CD14-positive monocyte (primary cell): ENCODE results near the gene SRGAP1. TPM values are rescaled to one million over a fixed set of nuclear protein-coding genes. Genes with fewer than 3 reads are reported as not detected.

Experiments used
- DNase-seq, 3 donors: peaks; one replicate each; pipeline ENCODE4 v3.0.0-alpha.2; 2011 to 2022
- H2AFZ ChIP-seq: 2 replicates; pipeline ENCODE4 v1.6.0; 2012; ENCODE audit warnings: mild to moderate bottlenecking, low read depth, low read length, inconsistent platforms; ENCODE audit not compliant: insufficient read depth, poor library complexity, severe bottlenecking
- H3K27ac ChIP-seq, 2 donors: 1 replicate in 1 of 2; 2 replicates in 1 of 2; pipeline ENCODE4 v1.5.1; 2012 to 2013; ENCODE audit warnings: low read length in 2 of 2, control low read depth in 1 of 2, inconsistent platforms in 1 of 2, low read depth in 1 of 2, mild to moderate bottlenecking in 1 of 2
- H3K27me3 ChIP-seq, 2 donors: one replicate each; pipeline versions ENCODE4 v1.6.0 to v1.6.1; 2011 to 2013; ENCODE audit warnings: low read length in 2 of 2; ENCODE audit not compliant: control insufficient read depth in 2 of 2, insufficient read depth in 2 of 2
- H3K36me3 ChIP-seq, 2 donors: replicated peaks in 1 of 2; 1 replicate in 1 of 2; 2 replicates in 1 of 2; pipeline versions ENCODE4 v1.5.1 to v1.6.1; 2012 to 2013; ENCODE audit warnings: low read length in 2 of 2, control low read depth in 1 of 2, inconsistent platforms in 1 of 2, mild to moderate bottlenecking in 1 of 2; ENCODE audit not compliant: insufficient read depth in 2 of 2, control insufficient read depth in 1 of 2
- H3K4me1 ChIP-seq, 2 donors: 1 replicate in 1 of 2; 2 replicates in 1 of 2; pipeline versions ENCODE4 v1.5.1 to v1.6.1; 2012 to 2013; ENCODE audit warnings: low read length in 2 of 2, control low read depth in 1 of 2, inconsistent platforms in 1 of 2, mild to moderate bottlenecking in 1 of 2, moderate library complexity in 1 of 2; ENCODE audit not compliant: insufficient read depth in 2 of 2, control insufficient read depth in 1 of 2
- H3K4me2 ChIP-seq: replicated peaks from 2 replicates; pipeline ENCODE3; 2012; ENCODE audit warnings: low read length, moderate library complexity, mild to moderate bottlenecking; ENCODE audit not compliant: poor library complexity, severe bottlenecking; ENCODE audit errors: extremely low read depth
- H3K4me3 ChIP-seq, 3 experiments: fragments of 200-600 bp in 1 of 3; sonication (generic) in 1 of 3; replicated peaks in 1 of 3; 1 replicate in 2 of 3; 2 replicates in 1 of 3; pipeline ENCODE4 v1.5.1; 2011 to 2013; ENCODE audit warnings: low read length in 3 of 3, mild to moderate bottlenecking in 3 of 3, control low read depth in 2 of 3, low read depth in 2 of 3, inconsistent platforms in 1 of 3, moderate library complexity in 1 of 3
- H3K79me2 ChIP-seq: 2 replicates; pipeline ENCODE4 v1.6.0; 2012; ENCODE audit warnings: mild to moderate bottlenecking, control low read depth, inconsistent platforms, low read length, moderate library complexity; ENCODE audit not compliant: insufficient read depth
- H3K9ac ChIP-seq: 2 replicates; pipeline ENCODE4 v1.6.0; 2017; ENCODE audit warnings: low read length, mild to moderate bottlenecking; ENCODE audit not compliant: insufficient read depth, poor library complexity, severe bottlenecking
- H3K9me3 ChIP-seq, 2 donors: replicated peaks in 1 of 2; 1 replicate in 1 of 2; 2 replicates in 1 of 2; pipeline versions ENCODE4 v1.5.1 to v1.6.1; 2012 to 2013; ENCODE audit warnings: low read length in 2 of 2, control low read depth in 1 of 2; ENCODE audit not compliant: control insufficient read depth in 1 of 2, insufficient read depth in 1 of 2
- H4K20me1 ChIP-seq: 2 replicates; pipeline ENCODE4 v1.6.0; 2012; ENCODE audit warnings: mild to moderate bottlenecking, low read length, control low read depth, moderate library complexity; ENCODE audit not compliant: insufficient read depth
- H3K27ac Mint-ChIP-seq, 7 donors: one replicate each; pipeline ENCODE4 v1.8.0; 2020; ENCODE audit warnings: mild to moderate bottlenecking in 7 of 7, mixed read lengths in 7 of 7, moderate library complexity in 6 of 7, inconsistent platforms in 2 of 7
- H3K27me3 Mint-ChIP-seq, 3 donors: one replicate each; pipeline ENCODE4 v1.8.0; 2021 to 2022; ENCODE audit warnings: low read depth in 3 of 3, mild to moderate bottlenecking in 3 of 3, mixed read lengths in 3 of 3, moderate library complexity in 3 of 3, inconsistent platforms in 1 of 3
- H3K36me3 Mint-ChIP-seq, 2 donors: one replicate each; pipeline ENCODE4 v1.8.0; 2020; ENCODE audit warnings: mixed read lengths in 2 of 2, inconsistent platforms in 1 of 2, mild to moderate bottlenecking in 1 of 2
- H3K4me1 Mint-ChIP-seq: one replicate; pipeline ENCODE4 v1.8.0; 2020; ENCODE audit warnings: mild to moderate bottlenecking, mixed read lengths
- H3K4me3 Mint-ChIP-seq, 2 donors: one replicate each; pipeline ENCODE4 v1.8.0; 2020; ENCODE audit warnings: mild to moderate bottlenecking in 2 of 2, mixed read lengths in 2 of 2, moderate library complexity in 1 of 2
- H3K9me3 Mint-ChIP-seq, 7 donors: one replicate each; pipeline ENCODE4 v1.8.0; 2020 to 2022; ENCODE audit warnings: mixed read lengths in 7 of 7, mild to moderate bottlenecking in 6 of 7, moderate library complexity in 6 of 7, inconsistent platforms in 2 of 7
- WGBS: methylation state at CpG from one replicate; pipeline ENCODE4 v1.1.5; 2013; ENCODE audit warnings: missing lambda C conversion rate; ENCODE audit not compliant: insufficient coverage; 5-methylcytosine and 5-hydroxymethylcytosine counted together
- intact Hi-C, 2 donors: fragments of 100-400 bp; cut with micrococcal nuclease; formaldehyde crosslinking; loops; one replicate each; pipeline versions ENCODE4 v1.15.0 to v1.15.1; 2023
- polyA plus RNA-seq, 3 donors: library from polyadenylated mRNA; depleted of rRNA in 1 of 3; unstranded in 2 of 3; stranded (reverse) in 1 of 3; fragments of 300-500 nt in 2 of 3; fragments of >200 nt in 1 of 3; fragmentation: Illumina TruSeq in 2 of 3; gene quantifications; 1 replicate in 2 of 3; 2 replicates in 1 of 3; pipeline ENCODE4 v1.2.3, GENCODE V29; 2012 to 2021
- TF ChIP-seq, protein P1 (sequence below): fragments of 200-600 bp; IDR thresholded peaks from one replicate; pipeline ENCODE4 v1.8.0; 2022; ENCODE audit warnings: antibody characterized with exemption, mild to moderate bottlenecking

The SRGAP1 gene
- polyA plus RNA-seq, 3 donors, result 0.05 to 0.52 (median 0.07) TPM

DNA sequence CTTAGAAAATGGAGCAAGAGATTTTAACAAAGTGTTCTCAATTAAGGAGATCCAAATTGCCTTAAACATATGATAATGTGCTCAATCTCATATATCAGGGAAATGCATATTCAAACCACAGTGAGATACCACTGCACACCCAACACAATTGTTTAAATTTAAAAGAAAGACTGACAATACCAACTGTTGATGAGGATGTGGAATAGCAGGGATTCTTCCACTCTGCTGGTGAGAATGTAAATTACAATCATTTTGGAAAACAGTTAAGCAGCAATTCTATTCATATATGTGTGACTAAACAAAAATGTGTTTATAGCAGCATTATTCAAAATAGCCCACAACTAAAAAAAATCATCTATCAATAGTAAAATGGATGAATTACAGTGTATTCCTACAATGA lies 233.4 kb downstream of the SRGAP1 start:
- Histone ChIP-seq H3K36me3 (no peaks in the 10 kb centered on the region), H4K20me1 (no peaks in the 10 kb centered on the region), H3K9me3 (peaks cover 0 to 4% of the 10 kb centered on the region in 2 donors), H3K27me3 (no peaks in the 10 kb centered on the region), H3K4me1 (no peaks in the 10 kb centered on the region), H3K27ac (no peak overlapping the region), H3K79me2 (no peaks in the 10 kb centered on the region), H2AFZ (no peak overlapping the region), H3K4me3 (no peak overlapping the region), H3K9ac (no peak overlapping the region), H3K4me2 (no peak overlapping the region)
- no peak overlapping the region for H3K4me3 Mint-ChIP-seq
- H3K27ac Mint-ChIP-seq, result no peak overlapping the region
- peaks cover 0 to 3% (median 2%) of the 10 kb centered on the region in 3 donors for H3K27me3 Mint-ChIP-seq
- no peaks in the 10 kb centered on the region for H3K36me3 Mint-ChIP-seq
- no peaks in the 10 kb centered on the region for H3K4me1 Mint-ChIP-seq
- intact Hi-C loops, result no loop called here
- TF ChIP-seq, protein P1, sequence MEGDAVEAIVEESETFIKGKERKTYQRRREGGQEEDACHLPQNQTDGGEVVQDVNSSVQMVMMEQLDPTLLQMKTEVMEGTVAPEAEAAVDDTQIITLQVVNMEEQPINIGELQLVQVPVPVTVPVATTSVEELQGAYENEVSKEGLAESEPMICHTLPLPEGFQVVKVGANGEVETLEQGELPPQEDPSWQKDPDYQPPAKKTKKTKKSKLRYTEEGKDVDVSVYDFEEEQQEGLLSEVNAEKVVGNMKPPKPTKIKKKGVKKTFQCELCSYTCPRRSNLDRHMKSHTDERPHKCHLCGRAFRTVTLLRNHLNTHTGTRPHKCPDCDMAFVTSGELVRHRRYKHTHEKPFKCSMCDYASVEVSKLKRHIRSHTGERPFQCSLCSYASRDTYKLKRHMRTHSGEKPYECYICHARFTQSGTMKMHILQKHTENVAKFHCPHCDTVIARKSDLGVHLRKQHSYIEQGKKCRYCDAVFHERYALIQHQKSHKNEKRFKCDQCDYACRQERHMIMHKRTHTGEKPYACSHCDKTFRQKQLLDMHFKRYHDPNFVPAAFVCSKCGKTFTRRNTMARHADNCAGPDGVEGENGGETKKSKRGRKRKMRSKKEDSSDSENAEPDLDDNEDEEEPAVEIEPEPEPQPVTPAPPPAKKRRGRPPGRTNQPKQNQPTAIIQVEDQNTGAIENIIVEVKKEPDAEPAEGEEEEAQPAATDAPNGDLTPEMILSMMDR, result peak; percentile 39
- DNase-seq, result no peak
- peaks cover 0 to 6% (median 2%) of the 10 kb centered on the region in 7 donors for H3K9me3 Mint-ChIP-seq

DNA sequence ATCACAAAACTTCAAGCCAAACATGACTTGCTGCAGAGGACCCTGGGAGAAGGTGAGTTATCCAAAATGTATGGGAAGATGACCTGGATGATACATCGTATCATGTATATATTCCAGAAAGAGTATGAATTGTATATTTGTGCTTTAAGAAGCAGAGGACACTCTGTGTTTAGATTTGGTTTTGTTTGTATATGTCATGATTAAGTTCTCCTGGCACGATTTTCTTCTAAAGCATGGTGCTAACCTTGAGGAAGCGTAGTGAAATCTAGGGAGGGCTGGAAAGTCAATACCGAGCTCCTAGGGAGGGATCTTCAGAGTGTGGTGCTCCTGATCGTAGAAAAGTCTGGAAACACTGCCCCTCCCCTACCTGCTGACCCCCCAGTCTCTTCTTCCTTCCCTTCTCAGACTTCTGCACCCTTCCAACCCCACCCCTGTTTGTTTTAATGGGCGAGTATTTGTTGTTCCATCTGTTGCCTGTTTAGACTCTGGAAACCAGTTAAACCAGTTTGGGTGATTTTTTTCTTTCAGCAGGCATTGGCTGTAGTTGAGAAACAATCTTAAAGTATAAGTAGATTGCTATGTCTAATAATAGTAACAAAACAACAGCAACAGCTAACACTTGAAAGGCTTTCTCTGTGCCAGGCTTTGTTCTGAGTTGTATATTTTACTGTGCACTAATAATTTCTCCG lies 236.0 kb downstream of the SRGAP1 start:
- intact Hi-C loops, result no loop called here

More for the DNA sequence above, 236.0 kb downstream of the SRGAP1 start:
- H3K9me3 Mint-ChIP-seq, result no peaks in the 10 kb centered on the region
- H3K27me3 Mint-ChIP-seq, result peaks cover 0 to 4% (median 3%) of the 10 kb centered on the region in 3 donors
- H3K27ac ChIP-seq, result no peak overlapping the region
- no peaks in the 10 kb centered on the region for H3K4me1 ChIP-seq
- H3K9ac ChIP-seq, result no peak overlapping the region
- H3K4me1 Mint-ChIP-seq, result no peaks in the 10 kb centered on the region
- H3K4me2 ChIP-seq, result no peak overlapping the region
- no peaks in the 10 kb centered on the region for H3K36me3 ChIP-seq
- TF ChIP-seq, protein P1, result no peak
- H3K9me3 ChIP-seq, result no peaks in the 10 kb centered on the region
- no peak overlapping the region for H3K27ac Mint-ChIP-seq
- no peaks in the 10 kb centered on the region for H3K27me3 ChIP-seq
- no peak overlapping the region for H2AFZ ChIP-seq
- H4K20me1 ChIP-seq, result no peaks in the 10 kb centered on the region
- DNase-seq, result no peak
- no peaks in the 10 kb centered on the region for H3K36me3 Mint-ChIP-seq
- no peak overlapping the region for H3K4me3 Mint-ChIP-seq
- no peaks in the 10 kb centered on the region for H3K79me2 ChIP-seq
- H3K4me3 ChIP-seq, result no peak overlapping the region
- 93% methylated on average over 3 of the region's 7 CpGs for WGBS
